IPS-15b (cell line): ENCODE measurements around the gene C17orf107.

Experiments
- H3K27me3 ChIP-seq: one replicate; pipeline ENCODE4 v1.6.1; 2013; ENCODE audit warnings: low read length; ENCODE audit not compliant: control insufficient read depth, insufficient read depth
- H3K36me3 ChIP-seq: one replicate; pipeline ENCODE4 v1.6.1; 2013; ENCODE audit warnings: low read length; ENCODE audit not compliant: control insufficient read depth, insufficient read depth
- H3K4me1 ChIP-seq: one replicate; pipeline ENCODE4 v1.6.1; 2013; ENCODE audit warnings: mild to moderate bottlenecking, low read length; ENCODE audit not compliant: control insufficient read depth, insufficient read depth
- H3K4me3 ChIP-seq: one replicate; pipeline ENCODE4 v1.5.1; 2013; ENCODE audit warnings: low read depth, low read length
- H3K9ac ChIP-seq: one replicate; pipeline ENCODE4 v1.6.1; 2013; ENCODE audit warnings: low read depth, mild to moderate bottlenecking, low read length
- H3K9me3 ChIP-seq: one replicate; pipeline ENCODE4 v1.6.1; 2013; ENCODE audit warnings: mild to moderate bottlenecking, low read length; ENCODE audit not compliant: control insufficient read depth, insufficient read depth

Gene C17orf107

DNA sequence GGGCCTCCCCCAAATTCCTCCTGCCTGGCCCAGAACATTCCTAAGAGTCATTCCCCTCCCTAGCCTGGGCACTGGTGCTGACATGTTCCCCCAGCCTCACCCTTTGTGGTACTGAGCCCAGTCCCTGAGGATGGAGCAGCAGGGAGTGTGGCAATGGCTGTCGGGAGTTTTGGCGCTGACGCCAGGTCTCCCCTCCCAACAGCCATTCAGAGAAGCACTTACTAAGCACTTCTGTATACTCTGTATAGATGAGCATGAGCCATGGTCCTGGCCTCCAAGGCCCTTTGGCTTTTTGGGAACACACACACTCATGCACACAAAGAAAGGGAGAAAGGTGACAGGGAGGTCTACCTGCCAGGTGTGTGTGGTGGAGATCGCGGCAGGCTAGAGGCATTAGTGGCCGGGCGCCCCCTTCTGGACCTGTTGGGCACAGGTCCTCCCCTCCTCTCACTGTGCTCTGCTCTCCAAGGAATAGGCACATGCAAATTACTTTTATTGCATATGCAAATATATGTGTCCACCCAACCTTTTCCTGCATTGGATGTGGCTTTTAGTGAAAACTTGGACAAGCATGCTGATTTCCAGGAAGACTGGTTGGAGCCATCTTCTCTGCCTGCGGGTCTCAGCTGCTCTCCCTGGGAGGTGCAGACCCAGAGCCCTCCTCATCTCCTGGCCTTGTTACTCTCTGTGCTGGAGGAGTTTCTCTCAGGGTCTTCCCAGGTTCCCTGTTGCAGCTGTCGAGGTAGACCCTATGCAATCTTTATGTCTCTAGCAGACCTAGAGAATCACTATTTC lies 17.4 kb upstream of the C17orf107 start:
- Histone ChIP-seq H3K27me3 (no peaks in the 10 kb centered on the region), H3K4me1 (peaks cover 2% of the 10 kb centered on the region), H3K36me3 (peaks cover 31% of the 10 kb centered on the region), H3K9me3 (no peaks in the 10 kb centered on the region), H3K4me3 (no peak overlapping the region), H3K9ac (no peak overlapping the region)

DNA sequence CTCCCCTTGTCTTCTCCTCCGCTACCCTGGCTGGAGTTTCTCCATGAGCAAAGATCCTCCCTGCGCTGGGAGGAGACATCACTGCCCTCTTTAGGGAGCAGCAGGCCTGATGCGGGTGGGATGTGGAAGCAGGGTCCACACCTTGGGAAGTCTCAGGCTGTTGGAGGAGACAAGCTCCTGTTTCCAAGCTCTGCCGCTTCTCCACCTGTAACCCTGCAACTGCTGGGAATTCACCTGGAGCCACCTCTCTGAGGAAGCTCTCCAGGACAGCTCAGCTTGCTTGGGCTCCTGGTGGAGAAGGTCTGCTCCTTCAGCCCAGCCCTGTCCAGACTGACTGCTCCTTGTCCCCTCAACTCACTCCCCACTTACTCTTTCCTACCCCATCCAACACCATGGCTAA lies 14.8 kb upstream of the C17orf107 start:
- H3K4me3 ChIP-seq, result no peak overlapping the region
- peaks cover 37% of the 10 kb centered on the region for H3K36me3 ChIP-seq
- H3K27me3 ChIP-seq, result no peaks in the 10 kb centered on the region
- H3K9ac ChIP-seq, result no peak overlapping the region
- H3K9me3 ChIP-seq, result no peaks in the 10 kb centered on the region
- H3K4me1 ChIP-seq, result peaks cover 2% of the 10 kb centered on the region

DNA sequence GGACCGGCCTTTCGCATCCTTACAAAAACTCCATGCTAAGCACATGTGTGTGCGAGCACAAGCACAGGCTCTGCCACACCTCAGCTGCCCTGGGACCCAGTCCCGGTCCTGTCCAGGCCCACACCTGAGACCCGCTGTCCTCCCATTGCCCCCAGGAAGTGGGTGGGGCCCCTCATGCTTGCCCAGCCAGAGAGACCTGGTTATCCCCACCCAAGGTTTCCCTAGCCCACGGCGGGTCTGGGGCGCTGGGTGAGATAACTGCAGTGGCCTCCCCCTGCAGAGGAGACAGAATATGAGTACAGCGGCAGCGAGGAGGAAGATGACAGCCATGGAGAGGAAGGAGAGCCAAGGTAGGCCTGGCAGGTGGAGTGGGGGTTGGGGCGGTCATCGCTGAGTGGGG lies 12.5 kb upstream of the C17orf107 start:
- no peak overlapping the region for H3K9ac ChIP-seq
- no peaks in the 10 kb centered on the region for H3K27me3 ChIP-seq
- no peak overlapping the region for H3K4me3 ChIP-seq
- peaks cover 48% of the 10 kb centered on the region for H3K36me3 ChIP-seq
- H3K9me3 ChIP-seq, result no peaks in the 10 kb centered on the region
- H3K4me1 ChIP-seq, result no peaks in the 10 kb centered on the region

DNA sequence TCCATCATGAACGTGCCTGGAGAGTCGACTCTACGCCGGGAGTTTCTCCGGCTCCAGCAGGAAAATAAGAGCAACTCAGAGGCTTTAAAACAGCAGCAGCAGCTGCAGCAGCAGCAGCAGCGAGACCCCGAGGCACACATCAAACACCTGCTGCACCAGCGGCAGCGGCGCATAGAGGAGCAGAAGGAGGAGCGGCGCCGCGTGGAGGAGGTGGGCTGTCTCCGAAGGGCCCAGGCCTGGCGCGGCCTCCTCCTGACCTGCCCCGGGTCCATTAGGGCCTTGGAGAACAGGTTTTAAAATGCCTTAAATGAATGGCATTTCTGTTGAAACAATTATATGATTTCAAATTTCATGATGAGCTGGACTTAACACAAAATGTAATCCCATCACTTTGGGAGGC lies 11.8 kb upstream of the C17orf107 start:
- Histone ChIP-seq H3K4me1 (no peaks in the 10 kb centered on the region), H3K9me3 (no peaks in the 10 kb centered on the region), H3K27me3 (no peaks in the 10 kb centered on the region), H3K9ac (no peak overlapping the region), H3K4me3 (no peak overlapping the region), H3K36me3 (peaks cover 52% of the 10 kb centered on the region)

DNA sequence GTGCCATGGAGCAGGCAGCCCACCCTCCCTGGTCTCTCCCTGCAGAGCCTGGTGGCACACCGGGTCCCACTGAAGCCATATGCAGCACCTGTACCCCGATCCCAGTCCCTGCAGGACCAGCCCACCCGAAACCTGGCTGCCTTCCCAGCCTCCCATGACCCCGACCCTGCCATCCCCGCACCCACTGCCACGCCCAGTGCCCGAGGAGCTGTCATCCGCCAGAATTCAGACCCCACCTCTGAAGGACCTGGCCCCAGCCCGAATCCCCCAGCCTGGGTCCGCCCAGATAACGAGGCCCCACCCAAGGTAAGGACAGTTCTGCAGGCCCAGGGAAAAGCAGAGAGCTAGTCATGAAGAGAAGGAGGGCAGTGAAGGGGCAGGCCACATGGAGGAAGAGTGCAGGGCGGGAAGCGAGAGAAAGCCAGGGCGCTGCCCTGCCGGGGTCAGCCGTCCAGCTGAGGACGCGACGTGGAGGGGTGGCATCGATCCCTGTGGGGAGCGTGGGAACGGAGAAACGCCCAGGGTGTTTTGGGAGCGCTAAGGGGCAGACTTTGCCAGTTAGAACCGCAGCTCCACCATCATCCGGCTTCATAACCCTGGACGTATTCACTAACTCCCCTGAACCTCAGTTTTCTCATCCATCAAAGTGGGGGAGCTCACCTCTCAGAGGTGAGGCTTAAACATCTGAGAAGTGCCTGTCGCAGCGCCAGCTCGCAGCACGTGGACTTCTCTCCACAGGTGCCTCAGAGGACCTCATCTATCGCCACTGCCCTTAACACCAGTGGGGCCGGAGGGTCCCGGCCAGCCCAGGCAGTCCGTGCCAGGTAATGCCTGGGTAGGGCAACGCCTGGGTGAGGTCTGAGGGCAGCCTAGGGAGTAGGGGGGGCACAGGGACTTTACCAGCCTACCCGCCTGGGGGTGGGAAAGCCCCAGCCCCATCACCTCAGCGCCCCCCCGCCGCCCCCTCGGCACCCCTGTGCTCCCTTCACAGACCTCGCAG lies 7.6 kb upstream of the C17orf107 start:
- Histone ChIP-seq H3K4me1 (no peaks in the 10 kb centered on the region), H3K36me3 (peaks cover 58% of the 10 kb centered on the region), H3K9ac (no peak overlapping the region)

DNA sequence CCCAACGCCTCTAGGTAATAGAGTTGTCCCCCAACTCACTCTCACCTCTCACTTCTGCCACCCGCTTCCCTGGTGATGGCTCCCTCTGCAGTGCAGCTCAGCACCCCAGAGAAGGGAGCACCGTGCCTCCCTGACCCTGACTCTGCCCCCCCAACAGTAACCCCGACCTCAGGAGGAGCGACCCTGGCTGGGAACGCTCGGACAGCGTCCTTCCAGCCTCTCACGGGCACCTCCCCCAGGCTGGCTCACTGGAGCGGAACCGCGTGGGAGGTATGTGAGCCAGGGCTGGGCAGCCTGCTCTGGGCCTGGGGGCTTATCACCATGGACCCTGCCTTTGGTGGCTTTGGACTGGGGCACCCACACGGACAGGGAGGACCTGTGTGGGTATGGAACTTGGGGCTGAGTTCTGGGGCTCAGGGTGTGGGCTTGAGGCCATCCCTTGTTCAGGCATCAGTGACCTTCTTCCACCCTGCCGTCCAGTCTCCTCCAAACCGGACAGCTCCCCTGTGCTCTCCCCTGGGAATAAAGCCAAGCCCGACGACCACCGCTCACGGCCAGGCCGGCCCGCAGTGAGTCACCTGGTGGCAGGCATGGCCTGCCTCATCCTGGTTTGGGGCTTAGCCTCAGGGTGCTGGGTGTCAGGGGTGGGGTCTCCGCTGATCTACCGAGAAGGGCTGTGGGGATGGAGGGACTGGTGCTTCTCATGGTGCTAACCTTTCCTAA lies 6.7 kb upstream of the C17orf107 start:
- Histone ChIP-seq H3K36me3 (peaks cover 54% of the 10 kb centered on the region), H3K4me3 (no peak overlapping the region), H3K9ac (no peak overlapping the region), H3K9me3 (no peaks in the 10 kb centered on the region), H3K27me3 (no peaks in the 10 kb centered on the region), H3K4me1 (no peaks in the 10 kb centered on the region)

More for the DNA sequence above, 7.6 kb upstream of the C17orf107 start:
- H3K4me3 ChIP-seq, result no peak overlapping the region
- no peaks in the 10 kb centered on the region for H3K9me3 ChIP-seq
- H3K27me3 ChIP-seq, result no peaks in the 10 kb centered on the region

DNA sequence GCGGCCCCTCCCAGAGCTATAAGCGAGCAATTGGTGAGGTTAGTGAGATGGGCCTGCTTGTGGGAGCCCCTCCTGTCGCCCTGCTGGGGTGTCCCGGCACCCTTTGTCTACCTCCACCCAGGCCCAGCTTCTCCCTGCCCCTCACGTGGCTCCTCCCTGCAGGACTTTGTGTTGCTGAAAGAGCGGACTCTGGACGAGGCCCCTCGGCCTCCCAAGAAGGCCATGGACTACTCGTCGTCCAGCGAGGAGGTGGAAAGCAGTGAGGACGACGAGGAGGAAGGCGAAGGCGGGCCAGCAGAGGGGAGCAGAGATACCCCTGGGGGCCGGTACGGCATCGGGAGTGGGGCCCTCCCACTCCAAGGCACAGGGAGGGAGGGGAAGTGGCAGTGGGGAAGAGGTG lies 6.1 kb upstream of the C17orf107 start:
- peaks cover 52% of the 10 kb centered on the region for H3K36me3 ChIP-seq
- no peaks in the 10 kb centered on the region for H3K27me3 ChIP-seq
- no peak overlapping the region for H3K4me3 ChIP-seq
- peaks cover 1% of the 10 kb centered on the region for H3K4me1 ChIP-seq
- H3K9me3 ChIP-seq, result no peaks in the 10 kb centered on the region
- H3K9ac ChIP-seq, result no peak overlapping the region

DNA sequence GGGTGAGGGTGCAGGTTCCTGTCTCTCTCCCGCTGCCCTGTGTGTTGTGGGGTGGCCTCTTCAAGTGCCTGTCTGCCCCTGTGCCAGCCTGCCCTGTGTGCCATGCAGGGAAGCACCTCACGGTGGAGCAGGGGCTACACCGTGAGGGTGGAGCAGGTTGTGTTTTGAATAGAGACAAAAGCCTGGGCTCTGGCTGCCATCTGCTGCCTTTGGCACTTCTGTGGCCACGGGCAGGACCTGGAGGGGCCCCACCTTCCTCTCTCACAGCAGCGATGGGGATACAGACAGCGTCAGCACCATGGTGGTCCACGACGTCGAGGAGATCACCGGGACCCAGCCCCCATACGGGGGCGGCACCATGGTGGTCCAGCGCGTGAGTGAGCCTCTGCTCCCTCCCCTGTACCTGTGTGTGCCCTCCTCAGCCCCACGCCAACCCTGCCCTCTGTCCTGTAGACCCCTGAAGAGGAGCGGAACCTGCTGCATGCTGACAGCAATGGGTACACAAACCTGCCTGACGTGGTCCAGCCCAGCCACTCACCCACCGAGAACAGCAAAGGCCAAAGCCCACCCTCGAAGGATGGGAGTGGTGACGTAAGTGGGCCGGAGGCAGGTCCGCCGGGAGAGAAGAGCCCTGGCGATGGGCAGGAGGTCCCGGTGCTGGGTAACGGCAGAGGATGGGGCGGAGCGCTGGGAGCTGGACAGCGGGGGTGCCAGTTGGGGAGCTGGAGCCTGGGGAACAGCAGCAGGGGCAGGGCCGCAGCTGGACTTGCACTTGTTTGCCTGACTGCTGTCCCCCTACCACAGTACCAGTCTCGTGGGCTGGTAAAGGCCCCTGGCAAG lies 5.4 kb upstream of the C17orf107 start:
- Histone ChIP-seq H3K9me3 (no peaks in the 10 kb centered on the region), H3K4me1 (peaks cover 2% of the 10 kb centered on the region), H3K27me3 (no peaks in the 10 kb centered on the region), H3K9ac (no peak overlapping the region), H3K4me3 (no peak overlapping the region), H3K36me3 (peaks cover 52% of the 10 kb centered on the region)

DNA sequence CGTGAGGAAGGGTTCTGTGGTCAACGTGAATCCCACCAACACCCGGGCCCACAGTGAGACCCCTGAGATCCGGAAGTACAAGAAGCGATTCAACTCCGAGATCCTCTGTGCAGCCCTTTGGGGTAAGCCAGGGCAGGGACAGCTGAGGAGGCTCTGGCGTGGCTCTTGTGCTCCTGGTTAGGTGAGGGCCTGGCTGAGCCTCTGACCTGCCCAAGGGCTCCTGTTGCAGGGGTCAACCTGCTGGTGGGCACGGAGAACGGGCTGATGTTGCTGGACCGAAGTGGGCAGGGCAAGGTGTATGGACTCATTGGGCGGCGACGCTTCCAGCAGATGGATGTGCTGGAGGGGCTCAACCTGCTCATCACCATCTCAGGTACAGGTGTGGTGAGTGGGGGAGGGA lies 4.2 kb upstream of the C17orf107 start:
- no peaks in the 10 kb centered on the region for H3K9me3 ChIP-seq
- H3K4me3 ChIP-seq, result no peak overlapping the region
- no peak overlapping the region for H3K9ac ChIP-seq
- H3K36me3 ChIP-seq, result peaks cover 52% of the 10 kb centered on the region
- H3K4me1 ChIP-seq, result peaks cover 2% of the 10 kb centered on the region
- no peaks in the 10 kb centered on the region for H3K27me3 ChIP-seq

DNA sequence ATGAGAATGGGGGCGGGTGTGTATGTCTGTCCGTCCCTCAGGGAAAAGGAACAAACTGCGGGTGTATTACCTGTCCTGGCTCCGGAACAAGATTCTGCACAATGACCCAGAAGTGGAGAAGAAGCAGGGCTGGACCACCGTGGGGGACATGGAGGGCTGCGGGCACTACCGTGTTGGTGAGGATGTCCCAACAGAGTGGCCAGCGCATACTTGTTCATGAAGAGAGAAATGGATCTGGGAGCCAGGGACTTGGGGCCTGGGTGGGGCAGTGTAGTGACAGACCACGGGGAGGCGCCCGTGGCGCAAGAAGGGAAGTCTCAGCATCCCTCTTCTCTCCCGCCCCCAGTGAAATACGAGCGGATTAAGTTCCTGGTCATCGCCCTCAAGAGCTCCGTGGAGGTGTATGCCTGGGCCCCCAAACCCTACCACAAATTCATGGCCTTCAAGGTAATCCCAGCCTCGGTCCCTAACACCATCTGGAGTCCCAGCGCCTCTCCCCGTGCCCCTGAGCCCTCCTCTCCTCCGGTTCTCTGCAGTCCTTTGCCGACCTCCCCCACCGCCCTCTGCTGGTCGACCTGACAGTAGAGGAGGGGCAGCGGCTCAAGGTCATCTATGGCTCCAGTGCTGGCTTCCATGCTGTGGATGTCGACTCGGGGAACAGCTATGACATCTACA lies 3.5 kb upstream of the C17orf107 start:
- Histone ChIP-seq H3K36me3 (peaks cover 47% of the 10 kb centered on the region), H3K9me3 (no peaks in the 10 kb centered on the region), H3K4me3 (no peak overlapping the region), H3K4me1 (peaks cover 2% of the 10 kb centered on the region), H3K27me3 (no peaks in the 10 kb centered on the region), H3K9ac (no peak overlapping the region)
